ENCODE results near the gene MSX1.

- TF ChIP-seq, protein P1, sequence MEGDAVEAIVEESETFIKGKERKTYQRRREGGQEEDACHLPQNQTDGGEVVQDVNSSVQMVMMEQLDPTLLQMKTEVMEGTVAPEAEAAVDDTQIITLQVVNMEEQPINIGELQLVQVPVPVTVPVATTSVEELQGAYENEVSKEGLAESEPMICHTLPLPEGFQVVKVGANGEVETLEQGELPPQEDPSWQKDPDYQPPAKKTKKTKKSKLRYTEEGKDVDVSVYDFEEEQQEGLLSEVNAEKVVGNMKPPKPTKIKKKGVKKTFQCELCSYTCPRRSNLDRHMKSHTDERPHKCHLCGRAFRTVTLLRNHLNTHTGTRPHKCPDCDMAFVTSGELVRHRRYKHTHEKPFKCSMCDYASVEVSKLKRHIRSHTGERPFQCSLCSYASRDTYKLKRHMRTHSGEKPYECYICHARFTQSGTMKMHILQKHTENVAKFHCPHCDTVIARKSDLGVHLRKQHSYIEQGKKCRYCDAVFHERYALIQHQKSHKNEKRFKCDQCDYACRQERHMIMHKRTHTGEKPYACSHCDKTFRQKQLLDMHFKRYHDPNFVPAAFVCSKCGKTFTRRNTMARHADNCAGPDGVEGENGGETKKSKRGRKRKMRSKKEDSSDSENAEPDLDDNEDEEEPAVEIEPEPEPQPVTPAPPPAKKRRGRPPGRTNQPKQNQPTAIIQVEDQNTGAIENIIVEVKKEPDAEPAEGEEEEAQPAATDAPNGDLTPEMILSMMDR (conservative IDR thresholded peaks at IDR 0.05 in 1 of 2, IDR thresholded peaks at IDR 0.05 in 1 of 2; ENCODE audit: extremely low read depth in 1 of 2, insufficient read depth in 1 of 2, low read depth in 1 of 2, low read length in 2 of 2), result no peak
- no peak for TF ChIP-seq EZH2 (IDR thresholded peaks at IDR 0.05; ENCODE audit: borderline replicate concordance, low read length)
These were observed 15.7 kb downstream of the MSX1 start for GRCh38 chr4:4875147-4875546.
